Central memory CD8-positive, alpha-beta T cell (primary cell): ENCODE measurements around the gene SPECC1.
A peak's percentile ranks its signal among the peaks of the same experiment; 100 is the strongest.
"Not testable (repeated sequence)": the region's sequence is repeated elsewhere in the genome, so short reads cannot be mapped to it uniquely, and the experiment has no call there.

ENCODE experiments used
- ATAC-seq: fragments of 150-1000 bp; cut with Tn5 transposase; replicated peaks from 2 replicates; pipeline ENCODE4 v1.10.0; 2022; ENCODE audit warnings: mild to moderate bottlenecking, moderate FRiP score, moderate number of reproducible peaks; ENCODE audit not compliant: poor library complexity, severe bottlenecking; ENCODE audit errors: extremely low read depth
- DNase-seq, 2 donors: peaks; one replicate each; pipeline ENCODE4 v3.0.0; 2021; ENCODE audit warnings: low spot score in 2 of 2
- H3K27ac Mint-ChIP-seq: one replicate; pipeline ENCODE4 v1.8.0; 2022; ENCODE audit warnings: low read depth, mild to moderate bottlenecking, moderate library complexity, mixed read lengths
- H3K27me3 Mint-ChIP-seq: one replicate; pipeline ENCODE4 v1.8.0; 2022; ENCODE audit warnings: mixed read lengths
- H3K36me3 Mint-ChIP-seq: one replicate; pipeline ENCODE4 v1.8.0; 2022; ENCODE audit warnings: mild to moderate bottlenecking, moderate library complexity, mixed read lengths; ENCODE audit not compliant: insufficient read depth
- H3K4me1 Mint-ChIP-seq: one replicate; pipeline ENCODE4 v1.8.0; 2022; ENCODE audit warnings: mixed read lengths
- H3K4me3 Mint-ChIP-seq: one replicate; pipeline ENCODE4 v1.8.0; 2022; ENCODE audit warnings: mild to moderate bottlenecking, moderate library complexity, mixed read lengths
- H3K9me3 Mint-ChIP-seq: one replicate; pipeline ENCODE4 v1.8.0; 2022; ENCODE audit warnings: mixed read lengths

Gene SPECC1

DNA sequence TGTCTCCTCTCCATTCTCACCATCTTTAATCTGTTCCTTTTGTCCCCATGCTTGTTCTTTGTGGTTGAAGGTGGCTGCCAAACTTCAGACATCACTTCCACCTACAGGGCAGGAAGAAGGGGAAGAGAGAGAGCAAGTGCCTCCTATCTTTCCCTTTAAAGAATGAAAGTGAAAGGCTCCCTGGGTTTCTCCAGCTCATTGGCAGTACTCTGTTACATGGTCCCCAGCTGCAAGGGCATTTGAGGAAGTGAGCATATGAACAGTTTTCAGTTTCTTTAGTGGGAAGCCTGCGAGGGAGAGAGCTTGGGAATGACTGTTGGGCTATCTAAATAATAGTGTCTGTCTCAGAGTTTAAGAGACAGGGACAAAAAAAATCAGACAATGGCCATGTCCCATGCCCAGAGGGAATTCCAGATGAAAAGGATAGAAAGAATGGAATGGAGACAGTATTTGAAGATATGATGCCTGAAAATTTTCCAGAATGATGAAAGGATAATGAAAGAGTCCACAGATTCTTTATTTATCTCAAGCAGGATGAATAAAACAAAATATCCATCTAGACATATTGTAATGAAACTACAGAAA, 298.3 kb downstream of the SPECC1 start:
- no peak overlapping the region for H3K4me3 Mint-ChIP-seq
- H3K4me1 Mint-ChIP-seq: no peaks in the 10 kb centered on the region
- H3K27me3 Mint-ChIP-seq: no peaks in the 10 kb centered on the region
- H3K36me3 Mint-ChIP-seq: no peaks in the 10 kb centered on the region
- DNase-seq: no peak
- no peak for ATAC-seq
- H3K27ac Mint-ChIP-seq: no peak overlapping the region
- peaks cover 15% of the 10 kb centered on the region for H3K9me3 Mint-ChIP-seq

GRCh38 chr17:20310481-20310880, 301.3 kb downstream of the SPECC1 start:
- ATAC-seq (no peak), DNase-seq (no peak)
- no peaks in the 10 kb centered on the region for H3K27me3 Mint-ChIP-seq
- no peaks in the 10 kb centered on the region for H3K36me3 Mint-ChIP-seq
- no peaks in the 10 kb centered on the region for H3K4me1 Mint-ChIP-seq
- H3K4me3 Mint-ChIP-seq: no peak overlapping the region
- no peak overlapping the region for H3K27ac Mint-ChIP-seq
- H3K9me3 Mint-ChIP-seq: peaks cover 15% of the 10 kb centered on the region

DNA sequence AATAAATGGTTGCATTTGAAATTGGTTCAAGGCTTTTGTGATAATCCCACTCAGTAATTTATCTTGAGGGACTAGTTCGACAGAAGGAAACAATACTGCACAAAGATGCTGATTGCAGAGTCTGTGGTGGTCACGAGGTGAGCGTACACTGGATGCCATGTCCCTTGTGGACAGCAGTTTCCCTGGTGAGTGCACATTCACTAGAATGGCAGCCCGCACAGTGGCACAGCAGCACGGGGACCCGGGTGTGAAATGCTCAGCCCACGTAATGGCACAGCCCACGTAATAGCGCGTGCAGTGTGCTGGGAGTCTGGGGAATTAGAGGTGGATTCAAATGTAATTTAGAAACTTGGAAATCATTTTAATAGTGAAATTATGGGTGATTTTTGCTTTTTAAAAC, 304.1 kb downstream of the SPECC1 start:
- no peaks in the 10 kb centered on the region for H3K9me3 Mint-ChIP-seq
- no peaks in the 10 kb centered on the region for H3K4me1 Mint-ChIP-seq
- no peak for ATAC-seq
- no peaks in the 10 kb centered on the region for H3K36me3 Mint-ChIP-seq
- no peak overlapping the region for H3K4me3 Mint-ChIP-seq
- no peaks in the 10 kb centered on the region for H3K27me3 Mint-ChIP-seq
- H3K27ac Mint-ChIP-seq: no peak overlapping the region
- DNase-seq: no peak

- DNase-seq: no peak
- no peaks in the 10 kb centered on the region for H3K27me3 Mint-ChIP-seq
These were observed 304.7 kb downstream of the SPECC1 start for GRCh38 chr17:20313891-20314290.

DNA sequence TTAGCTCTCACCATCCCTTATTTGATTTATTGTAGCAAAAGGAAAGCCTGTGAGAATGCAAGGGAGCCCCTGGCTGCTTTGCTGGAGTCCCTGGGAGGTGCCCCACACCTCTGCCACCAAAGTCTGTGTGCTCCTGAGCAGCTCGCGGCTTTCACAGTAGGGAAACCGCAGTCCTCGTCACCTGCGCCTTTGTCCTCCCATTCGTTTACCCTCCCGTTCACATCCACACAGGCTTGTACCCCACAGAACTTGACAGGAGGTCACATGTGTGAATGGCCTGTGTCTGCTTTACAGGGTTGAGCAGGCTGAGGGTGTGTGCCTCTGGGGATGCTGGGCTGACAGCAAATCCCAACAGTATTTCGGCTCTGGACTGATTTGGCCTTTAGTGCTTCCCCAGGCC, 305.7 kb downstream of the SPECC1 start:
- ATAC-seq: peak; percentile 62
- Mint-ChIP-seq H3K4me3 (no peak overlapping the region), H3K36me3 (no peaks in the 10 kb centered on the region), H3K4me1 (no peaks in the 10 kb centered on the region), H3K9me3 (no peaks in the 10 kb centered on the region), H3K27ac (no peak overlapping the region), H3K27me3 (no peaks in the 10 kb centered on the region)
- no peak for DNase-seq

More at GRCh38 chr17:20313891-20314290, 304.7 kb downstream of the SPECC1 start:
- no peak for ATAC-seq
- H3K27ac Mint-ChIP-seq: no peak overlapping the region
- no peaks in the 10 kb centered on the region for H3K4me1 Mint-ChIP-seq
- H3K9me3 Mint-ChIP-seq: no peaks in the 10 kb centered on the region
- H3K4me3 Mint-ChIP-seq: no peak overlapping the region
- no peaks in the 10 kb centered on the region for H3K36me3 Mint-ChIP-seq

GRCh38 chr17:20315311-20315710, 306.2 kb downstream of the SPECC1 start:
- no peaks in the 10 kb centered on the region for H3K27me3 Mint-ChIP-seq
- no peaks in the 10 kb centered on the region for H3K4me1 Mint-ChIP-seq
- peak; percentile 64 for ATAC-seq
- H3K4me3 Mint-ChIP-seq: no peak overlapping the region
- no peaks in the 10 kb centered on the region for H3K36me3 Mint-ChIP-seq
- no peak for DNase-seq
- H3K27ac Mint-ChIP-seq: no peak overlapping the region
- H3K9me3 Mint-ChIP-seq: no peaks in the 10 kb centered on the region

DNA sequence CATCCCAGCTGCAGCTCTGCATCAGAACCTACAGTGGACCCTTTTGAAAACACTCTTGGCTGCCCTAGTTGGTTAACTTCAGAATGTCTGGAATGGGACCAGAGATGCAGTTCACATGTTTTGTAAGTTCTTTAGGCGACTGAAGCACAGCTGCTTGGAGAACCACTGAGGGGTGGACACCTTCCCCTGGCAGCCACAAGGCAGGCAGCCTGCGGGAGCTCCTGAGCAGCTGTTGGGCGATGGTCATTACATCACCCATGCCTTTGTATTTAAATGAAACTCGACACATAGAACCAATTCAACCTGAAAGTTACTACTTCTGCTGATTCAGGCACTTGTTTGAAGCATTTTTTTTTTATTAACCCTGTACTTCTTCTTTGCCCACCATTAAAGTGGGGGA, 306.7 kb downstream of the SPECC1 start:
- H3K27me3 Mint-ChIP-seq: no peaks in the 10 kb centered on the region
- H3K9me3 Mint-ChIP-seq: no peaks in the 10 kb centered on the region
- no peaks in the 10 kb centered on the region for H3K36me3 Mint-ChIP-seq

DNA sequence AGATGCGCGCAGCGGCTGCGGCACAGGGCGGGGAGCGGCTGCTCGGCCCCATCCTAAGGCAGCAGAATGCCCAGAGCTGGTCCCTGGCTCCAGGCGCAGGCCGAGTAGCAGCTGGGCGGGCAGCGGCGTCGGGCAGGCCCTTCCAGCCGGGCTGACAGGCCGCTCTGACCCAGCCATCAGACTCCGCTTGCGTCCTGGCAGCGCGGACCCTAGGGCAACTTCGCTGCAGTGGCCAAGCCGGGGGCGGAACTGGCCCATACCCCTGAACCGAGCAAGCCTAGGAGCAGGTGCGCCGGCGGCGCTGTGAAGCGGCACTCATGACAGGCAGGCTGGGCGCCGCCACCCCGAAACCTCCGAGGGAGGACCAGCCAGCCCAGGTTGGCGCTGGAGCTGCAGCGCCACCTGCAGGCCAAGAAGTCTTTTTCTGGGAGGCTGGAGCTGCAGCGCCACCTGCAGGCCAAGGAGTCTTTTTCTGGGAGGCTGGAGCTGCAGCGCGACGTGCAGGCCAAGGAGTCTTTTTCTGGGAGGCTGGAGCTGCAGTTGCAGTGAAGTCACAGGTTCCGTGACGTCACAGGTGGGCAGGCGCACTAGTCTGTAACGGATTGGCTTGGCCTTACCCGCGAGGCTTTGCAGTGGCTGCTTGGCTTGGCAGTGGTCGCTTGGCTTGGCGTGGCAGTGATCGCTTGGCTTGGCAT, 311.5 kb downstream of the SPECC1 start:
- not testable (repeated sequence) for H3K4me3 Mint-ChIP-seq, H3K27ac Mint-ChIP-seq, H3K36me3 Mint-ChIP-seq, H3K9me3 Mint-ChIP-seq, H3K27me3 Mint-ChIP-seq, H3K4me1 Mint-ChIP-seq
- ATAC-seq (peak; percentile 77), DNase-seq (peak; percentile 60 to 72)

More for the DNA sequence above, 306.7 kb downstream of the SPECC1 start:
- Mint-ChIP-seq H3K4me3 (no peak overlapping the region), H3K27ac (no peak overlapping the region), H3K4me1 (no peaks in the 10 kb centered on the region)
- no peak for ATAC-seq
- DNase-seq: no peak

DNA sequence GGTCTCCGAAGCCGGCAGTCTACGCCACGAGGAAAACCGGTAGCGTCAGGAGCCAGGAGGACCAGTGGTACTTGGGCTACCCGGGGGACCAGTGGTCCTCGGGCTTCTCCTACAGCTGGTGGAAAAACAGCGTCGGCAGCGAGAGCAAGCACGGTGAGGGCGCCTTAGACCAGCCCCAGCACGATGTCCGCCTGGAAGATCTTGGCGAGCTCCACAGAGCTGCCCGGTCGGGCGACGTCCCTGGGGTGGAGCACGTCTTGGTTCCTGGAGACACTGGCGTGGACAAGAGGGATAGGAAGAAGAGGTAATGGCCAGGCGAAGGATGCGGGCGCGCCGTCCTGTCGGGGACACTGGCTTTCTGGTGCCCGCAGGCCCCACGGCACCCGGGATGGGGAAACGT, 312.2 kb downstream of the SPECC1 start:
- H3K36me3 Mint-ChIP-seq, H3K27ac Mint-ChIP-seq, H3K9me3 Mint-ChIP-seq, H3K4me3 Mint-ChIP-seq, H3K27me3 Mint-ChIP-seq, DNase-seq, H3K4me1 Mint-ChIP-seq, ATAC-seq: not testable (repeated sequence)

DNA sequence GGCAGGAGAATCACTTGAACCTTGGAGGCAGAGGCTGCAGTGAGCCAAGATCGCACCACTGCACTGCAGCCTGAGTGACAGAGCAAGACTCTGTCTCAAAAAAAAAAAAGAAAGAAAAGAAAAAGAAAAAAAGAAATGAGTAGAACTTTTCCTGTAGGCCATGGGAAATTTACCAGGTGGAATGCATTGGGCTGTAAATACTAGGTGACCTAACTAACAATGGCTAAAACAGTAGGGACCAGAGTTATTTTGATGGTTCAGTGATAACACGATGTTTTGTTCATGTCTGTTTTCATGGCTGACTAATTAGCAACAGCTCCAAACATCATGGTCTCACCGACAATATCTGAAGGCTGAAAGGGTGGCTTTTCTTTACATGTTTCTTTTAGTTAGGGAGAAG, 318.6 kb downstream of the SPECC1 start:
- not testable (repeated sequence) for H3K27me3 Mint-ChIP-seq, H3K4me1 Mint-ChIP-seq, H3K36me3 Mint-ChIP-seq, ATAC-seq, H3K9me3 Mint-ChIP-seq, H3K4me3 Mint-ChIP-seq, H3K27ac Mint-ChIP-seq, DNase-seq

GRCh38 chr17:20351405-20351804, 342.2 kb downstream of the SPECC1 start:
- H3K4me3 Mint-ChIP-seq, H3K27ac Mint-ChIP-seq, H3K36me3 Mint-ChIP-seq: not testable (repeated sequence)

GRCh38 chr17:20352567-20352966, 343.4 kb downstream of the SPECC1 start:
- not testable (repeated sequence) for ATAC-seq, H3K36me3 Mint-ChIP-seq, H3K9me3 Mint-ChIP-seq, H3K27ac Mint-ChIP-seq, H3K27me3 Mint-ChIP-seq, DNase-seq, H3K4me1 Mint-ChIP-seq, H3K4me3 Mint-ChIP-seq

More at GRCh38 chr17:20351405-20351804, 342.2 kb downstream of the SPECC1 start:
- not testable (repeated sequence) for H3K9me3 Mint-ChIP-seq, DNase-seq, H3K27me3 Mint-ChIP-seq, ATAC-seq, H3K4me1 Mint-ChIP-seq

GRCh38 chr17:20363846-20364245, 354.7 kb downstream of the SPECC1 start:
- ATAC-seq, H3K4me1 Mint-ChIP-seq, H3K9me3 Mint-ChIP-seq, H3K27me3 Mint-ChIP-seq, H3K4me3 Mint-ChIP-seq, H3K36me3 Mint-ChIP-seq, H3K27ac Mint-ChIP-seq, DNase-seq: not testable (repeated sequence)
